Measurements from ENCODE around the gene NPPB. TPM values are rescaled to one million over a fixed set of nuclear protein-coding genes. Genes with fewer than 3 reads are reported as not detected.
"Not testable (repeated sequence)": the region's sequence is repeated elsewhere in the genome, so short reads cannot be mapped to it uniquely, and the experiment has no call there.

NPPB gene
- not detected for total RNA-seq

GRCh38 chr1:11858613-11858967 is at the start of gene NPPB:
Gene NPPB (minus strand): TSS chr1:11858945. CDS start chr1:11858833, 112 bp downstream.
- no peaks in the 10 kb centered on the region for H3K36me3 Mint-ChIP-seq (ENCODE audit: low read depth)
- H3K27me3 Mint-ChIP-seq (ENCODE audit: low read depth) = peaks cover 48% of the 10 kb centered on the region
- DNase-seq = no peak
- H3K27ac Mint-ChIP-seq = no peak within 1 kb of the TSS
- H3K9me3 Mint-ChIP-seq = no peaks in the 10 kb centered on the region
- no peak within 1 kb of the TSS for H3K4me3 Mint-ChIP-seq
- CTCF ChIA-PET = no interaction called here
- peaks cover 8% of the 10 kb centered on the region for H3K4me1 Mint-ChIP-seq (ENCODE audit: low read depth)
- intact Hi-C loops (cut with micrococcal nuclease) = no loop called here

GRCh38 chr1:11908095-11908675 is 49.4 kb upstream of the NPPB start:
- CTCF ChIA-PET = interaction anchor here (0.9 to 1.8 kb wide), 7 partner anchors 16 to 126 kb away, joined by 3 to 5 read pairs (median 4); no protein-coding TSS in a partner anchor
- intact Hi-C loops (cut with micrococcal nuclease) = loop anchor here (1.0 to 5.0 kb wide), 9 partner anchors 72 to 709 kb away; partner anchors contain the start of genes AGTRAP, DHRS3, FBXO2 and FBXO44
- Mint-ChIP-seq H3K27me3 (ENCODE audit: low read depth) (peaks cover 6% of the 10 kb centered on the region), H3K4me3 (peak overlapping the region; percentile 96), H3K27ac (peak overlapping the region; percentile 97), H3K36me3 (ENCODE audit: low read depth) (peaks cover 9% of the 10 kb centered on the region), H3K9me3 (no peaks in the 10 kb centered on the region), H3K4me1 (ENCODE audit: low read depth) (peaks cover 35% of the 10 kb centered on the region)
- peak; percentile 63 for DNase-seq

- peak; percentile 96 for DNase-seq
- CTCF ChIA-PET = interaction anchor here (0.9 to 1.8 kb wide), 7 partner anchors 15 to 125 kb away, joined by 3 to 5 read pairs (median 4); no protein-coding TSS in a partner anchor
- peak overlapping the region; percentile 96 for H3K4me3 Mint-ChIP-seq
- intact Hi-C loops (cut with micrococcal nuclease) = loop anchor here (1.0 to 5.0 kb wide), 10 partner anchors 69 to 710 kb away; partner anchors contain the start of genes AGTRAP, DHRS3, FBXO2 and FBXO44
- H3K27ac Mint-ChIP-seq = peak overlapping the region; percentile 97
- no peaks in the 10 kb centered on the region for H3K9me3 Mint-ChIP-seq
- peaks cover 35% of the 10 kb centered on the region for H3K4me1 Mint-ChIP-seq (ENCODE audit: low read depth)
- H3K36me3 Mint-ChIP-seq (ENCODE audit: low read depth) = peaks cover 9% of the 10 kb centered on the region
- peaks cover 6% of the 10 kb centered on the region for H3K27me3 Mint-ChIP-seq (ENCODE audit: low read depth)
Observed at GRCh38 chr1:11907275-11908094, 48.7 kb upstream of the NPPB start.

- no peaks in the 10 kb centered on the region for H3K9me3 Mint-ChIP-seq
- no peak overlapping the region for H3K4me3 Mint-ChIP-seq
- CTCF ChIA-PET = no interaction called here
- H3K27ac Mint-ChIP-seq = no peak overlapping the region
- peaks cover 10% of the 10 kb centered on the region for H3K27me3 Mint-ChIP-seq (ENCODE audit: low read depth)
- intact Hi-C loops (cut with micrococcal nuclease) = loop anchor here (1.0 to 5.0 kb wide), 6 partner anchors 69 to 710 kb away; partner anchors contain the start of genes AGTRAP, DHRS3, FBXO2 and FBXO44
- H3K4me1 Mint-ChIP-seq (ENCODE audit: low read depth) = peaks cover 35% of the 10 kb centered on the region
- DNase-seq = no peak
- peaks cover 9% of the 10 kb centered on the region for H3K36me3 Mint-ChIP-seq (ENCODE audit: low read depth)
Observed at GRCh38 chr1:11906870-11907269, 48.1 kb upstream of the NPPB start.

DNA sequence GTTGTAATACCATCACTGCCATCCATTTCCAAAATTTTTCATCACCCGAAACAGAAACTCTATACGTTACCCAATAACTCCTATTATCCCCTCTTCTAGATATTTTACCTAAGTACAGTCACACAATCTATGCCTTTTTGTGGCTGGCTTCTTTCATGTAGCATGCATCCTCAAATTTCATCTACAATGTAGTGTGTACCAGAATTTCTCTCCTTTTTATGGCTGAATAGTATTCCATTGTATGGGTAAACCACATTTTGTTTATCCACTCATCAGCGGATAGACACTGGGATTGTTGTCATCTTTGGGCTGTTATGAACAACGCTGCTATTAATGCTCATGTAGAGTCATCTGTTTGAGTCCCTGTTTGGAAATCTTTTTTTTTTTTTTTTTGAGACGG is 46.2 kb upstream of the NPPB start:
- no peak overlapping the region for H3K4me3 Mint-ChIP-seq
- no peaks in the 10 kb centered on the region for H3K9me3 Mint-ChIP-seq
- peak overlapping the region; percentile 22 for H3K27ac Mint-ChIP-seq
- H3K27me3 Mint-ChIP-seq (ENCODE audit: low read depth) = peaks cover 14% of the 10 kb centered on the region
- H3K4me1 Mint-ChIP-seq (ENCODE audit: low read depth) = peaks cover 35% of the 10 kb centered on the region
- H3K36me3 Mint-ChIP-seq (ENCODE audit: low read depth) = peaks cover 9% of the 10 kb centered on the region
- intact Hi-C loops (cut with micrococcal nuclease) = loop anchor here (5.0 kb wide), 5 partner anchors 142 to 712 kb away; partner anchors contain the start of genes AGTRAP, DHRS3, FBXO2 and FBXO44
- CTCF ChIA-PET = interaction anchor here (0.7 kb wide), 1 partner anchor 10 kb away, joined by 4 read pairs; no protein-coding TSS in a partner anchor
- no peak for DNase-seq

DNA sequence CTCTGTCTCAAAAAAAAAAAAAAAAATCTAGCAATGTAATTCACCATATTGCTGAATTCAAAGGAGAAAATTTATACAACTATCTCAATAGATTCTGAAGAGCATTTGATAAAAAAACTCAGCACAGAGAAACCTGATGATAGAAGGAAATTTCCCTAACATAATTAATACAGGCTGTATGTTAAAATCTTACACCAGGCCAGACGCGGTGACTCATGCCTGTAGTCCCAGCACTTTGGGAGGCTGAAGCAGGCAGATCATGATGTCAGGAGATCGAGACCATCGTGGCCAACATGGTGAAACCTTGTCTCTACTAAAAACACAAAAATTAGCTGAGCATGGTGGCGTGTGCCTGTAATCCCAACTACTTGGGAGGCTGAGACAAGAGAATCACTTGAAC is 45.4 kb upstream of the NPPB start:
- Mint-ChIP-seq H3K27me3 (ENCODE audit: low read depth) (peaks cover 22% of the 10 kb centered on the region), H3K4me1 (ENCODE audit: low read depth) (peaks cover 33% of the 10 kb centered on the region)
- H3K4me3 Mint-ChIP-seq; H3K9me3 Mint-ChIP-seq; H3K36me3 Mint-ChIP-seq (ENCODE audit: low read depth); H3K27ac Mint-ChIP-seq; DNase-seq; intact Hi-C loops (cut with micrococcal nuclease): not testable (repeated sequence)
- CTCF ChIA-PET = interaction anchor here (0.7 kb wide), 1 partner anchor 10 kb away, joined by 4 read pairs; no protein-coding TSS in a partner anchor

DNA sequence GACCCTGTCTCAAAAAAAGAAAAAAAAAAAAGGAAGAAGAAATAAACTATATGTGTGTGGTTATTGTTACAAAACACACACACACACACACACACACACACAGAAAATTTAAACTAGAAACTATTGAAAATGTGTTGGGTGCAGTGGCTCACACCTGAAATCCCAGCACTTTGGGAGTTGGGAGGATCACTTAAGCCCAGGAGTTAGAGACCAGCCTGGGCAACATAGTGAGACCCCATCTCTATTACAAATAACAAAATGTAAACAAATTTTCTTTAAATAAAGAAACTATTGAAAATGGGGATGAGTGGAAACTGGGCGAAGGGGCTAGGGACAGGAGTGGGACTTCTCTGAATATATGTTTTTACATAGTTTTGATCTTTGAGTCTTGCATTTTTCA is 44.5 kb upstream of the NPPB start:
- intact Hi-C loops (cut with micrococcal nuclease) = no loop called here

DNA sequence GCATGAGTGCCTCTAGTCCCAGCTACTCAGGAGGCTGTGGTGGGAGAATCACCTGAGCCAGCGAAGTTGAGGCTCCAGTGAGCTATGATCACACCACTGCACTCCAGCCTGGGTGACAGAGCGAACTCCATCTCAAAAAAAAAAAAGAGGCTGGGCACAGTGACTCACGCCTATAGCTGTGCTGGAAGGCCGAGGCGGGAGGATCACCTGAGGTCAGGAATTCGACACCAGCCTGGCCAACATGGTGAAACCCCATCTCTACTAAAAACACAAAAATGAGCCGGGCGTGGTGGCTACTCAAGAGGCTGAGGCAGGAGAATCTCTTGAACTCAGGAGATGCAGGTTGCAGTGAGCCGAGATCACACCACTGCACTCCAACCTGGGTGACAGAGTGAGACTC is 42.7 kb upstream of the NPPB start:
- H3K27me3 Mint-ChIP-seq (ENCODE audit: low read depth) = peaks cover 34% of the 10 kb centered on the region
- H3K9me3 Mint-ChIP-seq; intact Hi-C loops (cut with micrococcal nuclease); H3K27ac Mint-ChIP-seq; H3K36me3 Mint-ChIP-seq (ENCODE audit: low read depth); H3K4me3 Mint-ChIP-seq; DNase-seq: not testable (repeated sequence)
- H3K4me1 Mint-ChIP-seq (ENCODE audit: low read depth) = peaks cover 20% of the 10 kb centered on the region
- CTCF ChIA-PET = interaction anchor here (0.7 kb wide), 1 partner anchor 95 kb away, joined by 3 read pairs; no protein-coding TSS in a partner anchor

More for the DNA sequence above, 44.5 kb upstream of the NPPB start:
- peaks cover 6% of the 10 kb centered on the region for H3K36me3 Mint-ChIP-seq (ENCODE audit: low read depth)
- H3K27ac Mint-ChIP-seq = no peak overlapping the region
- CTCF ChIA-PET = no interaction called here
- H3K4me3 Mint-ChIP-seq = no peak overlapping the region
- H3K9me3 Mint-ChIP-seq = no peaks in the 10 kb centered on the region
- peaks cover 29% of the 10 kb centered on the region for H3K4me1 Mint-ChIP-seq (ENCODE audit: low read depth)
- no peak for DNase-seq
- H3K27me3 Mint-ChIP-seq (ENCODE audit: low read depth) = peaks cover 25% of the 10 kb centered on the region

GRCh38 chr1:11898831-11899467 is 40.2 kb upstream of the NPPB start:
- Mint-ChIP-seq H3K4me1 (ENCODE audit: low read depth) (no peaks in the 10 kb centered on the region), H3K27me3 (ENCODE audit: low read depth) (peaks cover 44% of the 10 kb centered on the region), H3K27ac (no peak overlapping the region), H3K4me3 (no peak overlapping the region), H3K36me3 (ENCODE audit: low read depth) (no peaks in the 10 kb centered on the region), H3K9me3 (no peaks in the 10 kb centered on the region)
- intact Hi-C loops (cut with micrococcal nuclease) = no loop called here
- CTCF ChIA-PET = no interaction called here
- peak; percentile 37 for DNase-seq

- no peaks in the 10 kb centered on the region for H3K36me3 Mint-ChIP-seq (ENCODE audit: low read depth)
- peaks cover 44% of the 10 kb centered on the region for H3K27me3 Mint-ChIP-seq (ENCODE audit: low read depth)
- intact Hi-C loops (cut with micrococcal nuclease) = no loop called here
- no peaks in the 10 kb centered on the region for H3K9me3 Mint-ChIP-seq
- no peak overlapping the region for H3K4me3 Mint-ChIP-seq
- CTCF ChIA-PET = no interaction called here
- no peak overlapping the region for H3K27ac Mint-ChIP-seq
- H3K4me1 Mint-ChIP-seq (ENCODE audit: low read depth) = no peaks in the 10 kb centered on the region
- no peak for DNase-seq
Observed at GRCh38 chr1:11898086-11898785, 39.5 kb upstream of the NPPB start.

DNA sequence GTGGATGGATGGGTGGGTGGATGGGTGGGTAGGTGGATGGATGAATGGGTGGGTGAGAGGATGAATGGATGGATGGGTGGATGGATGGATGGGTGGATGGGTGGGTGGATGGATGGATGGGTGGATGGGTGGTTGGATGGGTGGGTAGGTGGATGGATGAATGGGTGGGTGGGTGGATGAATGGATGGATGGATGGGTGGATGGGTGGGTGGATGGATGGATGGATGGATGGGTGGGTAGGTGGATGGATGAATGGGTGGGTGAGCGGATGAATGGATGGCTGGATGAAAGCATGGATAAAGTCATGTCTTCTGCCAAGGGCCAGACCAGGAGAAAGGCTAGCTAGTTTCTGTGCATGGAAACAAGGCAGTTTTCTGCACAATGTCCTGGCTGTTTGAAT is 35.8 kb upstream of the NPPB start:
- H3K4me1 Mint-ChIP-seq (ENCODE audit: low read depth); H3K36me3 Mint-ChIP-seq (ENCODE audit: low read depth); H3K4me3 Mint-ChIP-seq; DNase-seq; H3K27ac Mint-ChIP-seq; H3K9me3 Mint-ChIP-seq: not testable (repeated sequence)
- H3K27me3 Mint-ChIP-seq (ENCODE audit: low read depth) = peaks cover 31% of the 10 kb centered on the region
- CTCF ChIA-PET = interaction anchor here (0.8 to 1.1 kb wide), 2 partner anchors 10 to 56 kb away, joined by 3 to 4 read pairs; no protein-coding TSS in a partner anchor
- intact Hi-C loops (cut with micrococcal nuclease) = loop anchor here (5.0 kb wide), 1 partner anchor 242 kb away; the partner anchor contains the start of genes FBXO2 and FBXO44

All from activated naive CD4-positive, alpha-beta T cell treated with anti-CD3 and anti-CD28 coated beads for 36 hours (primary cell).